Sigmoid colon (tissue), 7 donors: ENCODE data around the gene GLYR1. TPM values are rescaled to one million over a fixed set of nuclear protein-coding genes. Genes with fewer than 3 reads are reported as not detected.

Experiments
- DNase-seq: peaks from one replicate; pipeline ENCODE4 v3.0.0-alpha.2; 2019
- H3K27ac ChIP-seq, 4 donors: fragments of 200-600 bp; sonication (generic); one replicate each; pipeline ENCODE4 v1.5.1; 2016 to 2019; ENCODE audit warnings: mild to moderate bottlenecking in 1 of 4
- H3K27me3 ChIP-seq, 3 donors: fragments of 200-600 bp; sonication (generic); one replicate each; pipeline ENCODE4 v1.5.1; 2019; ENCODE audit warnings: mild to moderate bottlenecking in 1 of 3
- H3K36me3 ChIP-seq, 4 donors: fragments of 200-600 bp; sonication (generic); one replicate each; pipeline ENCODE4 v1.5.1; 2016 to 2019
- H3K4me1 ChIP-seq, 4 donors: fragments of 200-600 bp; sonication (generic); one replicate each; pipeline ENCODE4 v1.5.1; 2017 to 2019
- H3K4me3 ChIP-seq, 4 donors: fragments of 200-600 bp; sonication (generic); one replicate each; pipeline ENCODE4 v1.5.1; 2017 to 2019; ENCODE audit warnings: mild to moderate bottlenecking in 2 of 4, moderate library complexity in 1 of 4
- H3K9me3 ChIP-seq, 4 donors: fragments of 200-600 bp in 3 of 4; sonication (generic) in 3 of 4; one replicate each; pipeline versions ENCODE4 v1.5.1 to v1.6.1; 2013 to 2019
- EP300 ChIP-seq, 4 donors: sonication (generic); formaldehyde crosslinking; IDR thresholded peaks; one replicate each; pipeline ENCODE4 v1.6.1; 2017; ENCODE audit warnings: antibody characterized with exemption in 4 of 4
- POLR2A ChIP-seq, 2 donors: fragments of 450-650 bp; IDR thresholded peaks; one replicate each; pipeline ENCODE4 v1.6.1; 2016; ENCODE audit warnings: antibody characterized with exemption in 2 of 2, mild to moderate bottlenecking in 2 of 2, moderate library complexity in 2 of 2
- POLR2AphosphoS5 ChIP-seq, 4 donors: sonication (generic); formaldehyde crosslinking; IDR thresholded peaks; one replicate each; pipeline ENCODE4 v1.6.1; 2017; ENCODE audit warnings: antibody characterized with exemption in 4 of 4
- WGBS, 2 donors: extraction: QIAGEN DNeasy Blood & Tissue Kit; methylation state at CpG; one replicate each; pipeline ENCODE4 v1.1.7; 2013; 5-methylcytosine and 5-hydroxymethylcytosine counted together
- intact Hi-C: fragments of 100-400 bp; cut with DNase I; formaldehyde crosslinking; loops from one replicate; pipeline ENCODE4 v1.15.1; 2023
- polyA plus RNA-seq, 3 donors: library from polyadenylated mRNA; stranded (reverse); fragments of 200-250 nt; gene quantifications; one replicate each; pipeline ENCODE4 v1.2.3, GENCODE V29; 2013
- total RNA-seq, 4 donors: library from RNA; depleted of rRNA; stranded (reverse); fragments of >200 nt; gene quantifications; one replicate each; pipeline ENCODE4 v1.1.0, GENCODE V29; 2016
- TF ChIP-seq, protein P1 (sequence below), 4 experiments: fragments of 450-650 bp in 3 of 4; fragments of 200-600 bp in 1 of 4; IDR thresholded peaks; one replicate each; pipeline ENCODE4 v1.5.1; 2016 to 2019; ENCODE audit warnings: antibody characterized with exemption in 4 of 4, mild to moderate bottlenecking in 3 of 4, moderate library complexity in 2 of 4
- donor health status: healthy with polysubstance abuse.
- donor health status: Bipolar disorder and iron deficiency.
- donor health status: healthy.

Gene GLYR1
- total and polyA plus RNA-seq, 7 donors = 48.0 to 70.5 (median 59.9) TPM

DNA sequence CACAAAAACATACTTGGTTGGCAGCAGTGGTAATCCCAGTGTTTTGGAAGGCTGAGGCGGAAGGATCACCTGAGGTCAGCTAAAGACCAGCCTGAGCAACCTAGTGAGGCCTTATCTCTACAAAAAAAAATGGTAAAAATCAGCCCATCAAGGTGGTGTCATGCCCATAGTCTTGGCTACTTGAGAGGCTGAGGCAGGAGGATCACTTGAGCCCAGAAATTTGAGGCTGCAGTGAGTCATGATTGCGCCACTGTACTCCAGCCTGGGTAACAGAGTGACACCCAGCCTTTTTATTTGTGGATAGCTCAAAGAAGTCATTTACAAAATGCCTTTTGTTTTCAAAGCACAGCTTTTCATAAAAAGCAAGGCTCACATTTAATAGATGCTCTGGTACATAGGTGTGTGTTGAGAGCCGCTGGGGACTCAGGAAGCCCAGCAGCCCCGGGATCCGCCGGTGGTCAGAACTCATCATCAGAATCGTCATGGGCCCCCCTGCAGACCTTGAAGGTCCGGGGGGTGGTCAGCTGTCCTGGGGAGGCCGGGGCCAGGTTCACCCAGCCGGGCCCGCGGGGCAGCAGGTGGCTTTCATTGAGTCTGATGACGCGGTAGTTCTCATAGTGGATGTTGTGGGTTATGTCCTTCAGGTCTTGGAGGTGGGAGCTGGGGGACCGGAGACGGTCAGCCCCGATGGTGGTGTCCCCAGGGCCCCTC lies 69.6 kb downstream of the GLYR1 start:
- no peak for DNase-seq
- H3K27ac ChIP-seq = no peak overlapping the region
- TF ChIP-seq POLR2AphosphoS5 (IDR thresholded peaks at IDR 0.05) (no peak), EP300 (IDR thresholded peaks at IDR 0.05) (no peak), POLR2A (IDR thresholded peaks at IDR 0.05) (no peak)
- TF ChIP-seq, protein P1, sequence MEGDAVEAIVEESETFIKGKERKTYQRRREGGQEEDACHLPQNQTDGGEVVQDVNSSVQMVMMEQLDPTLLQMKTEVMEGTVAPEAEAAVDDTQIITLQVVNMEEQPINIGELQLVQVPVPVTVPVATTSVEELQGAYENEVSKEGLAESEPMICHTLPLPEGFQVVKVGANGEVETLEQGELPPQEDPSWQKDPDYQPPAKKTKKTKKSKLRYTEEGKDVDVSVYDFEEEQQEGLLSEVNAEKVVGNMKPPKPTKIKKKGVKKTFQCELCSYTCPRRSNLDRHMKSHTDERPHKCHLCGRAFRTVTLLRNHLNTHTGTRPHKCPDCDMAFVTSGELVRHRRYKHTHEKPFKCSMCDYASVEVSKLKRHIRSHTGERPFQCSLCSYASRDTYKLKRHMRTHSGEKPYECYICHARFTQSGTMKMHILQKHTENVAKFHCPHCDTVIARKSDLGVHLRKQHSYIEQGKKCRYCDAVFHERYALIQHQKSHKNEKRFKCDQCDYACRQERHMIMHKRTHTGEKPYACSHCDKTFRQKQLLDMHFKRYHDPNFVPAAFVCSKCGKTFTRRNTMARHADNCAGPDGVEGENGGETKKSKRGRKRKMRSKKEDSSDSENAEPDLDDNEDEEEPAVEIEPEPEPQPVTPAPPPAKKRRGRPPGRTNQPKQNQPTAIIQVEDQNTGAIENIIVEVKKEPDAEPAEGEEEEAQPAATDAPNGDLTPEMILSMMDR (IDR thresholded peaks at IDR 0.05) = no peak
- H3K9me3 ChIP-seq = no peaks in the 10 kb centered on the region
- 85 to 88% methylated on average over 17 of the region's 17 CpGs for WGBS, 2 donors
- no peaks in the 10 kb centered on the region for H3K27me3 ChIP-seq
- H3K4me3 ChIP-seq = no peak overlapping the region
- no peaks in the 10 kb centered on the region for H3K4me1 ChIP-seq
- intact Hi-C loops = no loop called here
- H3K36me3 ChIP-seq = no peaks in the 10 kb centered on the region

DNA sequence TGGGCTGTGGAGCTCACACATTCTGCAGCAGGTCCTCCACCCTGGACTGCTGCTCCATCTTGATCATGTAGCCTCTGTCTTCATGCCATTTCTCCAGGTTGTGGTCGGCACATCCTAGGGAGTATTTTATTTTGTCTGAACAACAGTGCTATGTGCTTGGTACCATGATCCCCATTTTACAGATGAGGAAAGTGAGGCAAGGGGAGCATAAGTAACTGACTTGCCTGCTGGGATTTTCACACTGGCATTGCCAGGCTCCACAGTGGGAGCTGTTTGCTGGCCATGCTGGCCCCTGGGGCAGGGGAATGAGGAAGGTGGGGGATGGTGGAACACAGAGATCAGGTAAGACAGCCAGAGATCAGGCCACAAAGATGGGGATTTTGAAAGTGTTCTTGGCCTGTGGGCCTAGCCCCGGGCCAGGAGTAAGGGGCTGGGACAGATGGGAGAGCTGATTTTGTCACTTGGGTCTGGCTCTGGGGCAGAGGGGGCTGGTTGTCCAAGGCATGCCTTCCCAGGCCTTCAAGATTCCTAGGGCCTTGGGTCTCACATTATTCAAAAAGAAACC lies 70.9 kb downstream of the GLYR1 start:
- Histone ChIP-seq H3K4me3 (no peak overlapping the region), H3K27ac (no peak overlapping the region), H3K36me3 (no peaks in the 10 kb centered on the region), H3K4me1 (no peaks in the 10 kb centered on the region), H3K27me3 (no peaks in the 10 kb centered on the region), H3K9me3 (no peaks in the 10 kb centered on the region)
- TF ChIP-seq, protein P1 (IDR thresholded peaks at IDR 0.05) = no peak
- TF ChIP-seq POLR2AphosphoS5 (IDR thresholded peaks at IDR 0.05) (no peak), EP300 (IDR thresholded peaks at IDR 0.05) (no peak), POLR2A (IDR thresholded peaks at IDR 0.05) (no peak)
- 92 to 93% methylated on average over 2 of the region's 2 CpGs for whole genome bisulfite sequencing, 2 donors
- DNase-seq = no peak
- intact Hi-C loops = no loop called here

DNA sequence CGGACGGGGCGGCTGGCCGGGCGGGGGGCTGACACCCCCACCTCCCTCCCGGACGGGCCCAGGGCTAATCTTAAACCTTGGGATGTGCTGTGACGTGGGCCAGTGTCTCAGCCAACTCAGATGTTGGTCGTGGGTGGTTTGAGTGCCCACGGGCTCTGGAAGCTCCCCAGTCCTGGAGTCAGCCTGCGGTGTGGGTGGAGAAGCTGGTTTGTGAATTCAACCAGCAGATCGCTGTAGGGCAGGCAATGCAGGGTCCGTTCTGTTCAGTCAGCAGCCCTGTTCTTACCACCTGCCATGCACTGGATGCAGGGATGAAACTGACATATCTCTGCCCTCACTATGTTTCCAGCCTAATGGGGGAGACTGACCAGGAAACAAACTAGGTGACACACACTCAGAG lies 72.1 kb downstream of the GLYR1 start:
- Histone ChIP-seq H3K27ac (no peak overlapping the region), H3K4me1 (no peaks in the 10 kb centered on the region), H3K27me3 (no peaks in the 10 kb centered on the region), H3K9me3 (no peaks in the 10 kb centered on the region), H3K4me3 (no peak overlapping the region), H3K36me3 (no peaks in the 10 kb centered on the region)
- WGBS, 2 donors = 91 to 94% methylated on average over 13 of the region's 13 CpGs
- intact Hi-C loops = no loop called here
- TF ChIP-seq POLR2AphosphoS5 (IDR thresholded peaks at IDR 0.05) (no peak), EP300 (IDR thresholded peaks at IDR 0.05) (no peak), POLR2A (IDR thresholded peaks at IDR 0.05) (no peak)
- TF ChIP-seq, protein P1 (IDR thresholded peaks at IDR 0.05) = no peak
- DNase-seq = no peak

DNA sequence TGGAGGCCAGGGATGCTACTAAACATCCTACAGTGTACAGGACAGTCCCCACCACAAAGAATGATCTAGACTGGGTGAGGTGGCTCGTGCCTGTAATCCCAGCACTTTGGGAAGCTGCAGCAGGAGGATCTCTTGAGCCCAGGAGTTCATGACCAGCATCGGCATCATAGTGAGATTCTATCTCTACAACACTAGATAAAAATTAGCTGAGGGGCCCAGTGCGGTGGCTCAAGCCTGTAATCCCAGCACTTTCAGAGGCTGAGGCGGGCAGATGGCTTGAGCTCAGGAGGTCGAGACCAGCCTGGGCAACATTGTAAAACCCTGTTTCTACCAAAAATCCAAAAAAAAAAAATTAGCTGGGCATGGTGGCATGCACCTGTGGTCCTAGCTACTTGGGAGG lies 74.7 kb downstream of the GLYR1 start:
- WGBS, 2 donors = 90% methylated on average over 5 of the region's 5 CpGs

More for the DNA sequence above, 74.7 kb downstream of the GLYR1 start:
- H3K27ac ChIP-seq = no peak overlapping the region
- no peaks in the 10 kb centered on the region for H3K27me3 ChIP-seq
- TF ChIP-seq POLR2A (IDR thresholded peaks at IDR 0.05) (no peak), POLR2AphosphoS5 (IDR thresholded peaks at IDR 0.05) (no peak), EP300 (IDR thresholded peaks at IDR 0.05) (no peak)
- TF ChIP-seq, protein P1 (IDR thresholded peaks at IDR 0.05) = no peak
- H3K4me1 ChIP-seq = peaks cover 0 to 18% (median 12%) of the 10 kb centered on the region in 4 donors
- no peak for DNase-seq
- no peak overlapping the region for H3K4me3 ChIP-seq
- no peaks in the 10 kb centered on the region for H3K9me3 ChIP-seq
- intact Hi-C loops = no loop called here
- H3K36me3 ChIP-seq = no peaks in the 10 kb centered on the region
